Hematopoietic multipotent progenitor cell treated with erythropoietin and hydrocortisone succinate and interleukin-3 and kit ligand, for 15 days (in vitro differentiated cells): ENCODE data around the gene MSANTD1.

Source experiments
- DNase-seq: peaks from one replicate; pipeline ENCODE4 v3.0.0-alpha.2; 2015; ENCODE audit warnings: low spot score

The MSANTD1 gene

GRCh38 chr4:3303923-3304710 is 55.2 kb downstream of the MSANTD1 start:
- no peak for DNase-seq

GRCh38 chr4:3304831-3305609 is 56.1 kb downstream of the MSANTD1 start:
- DNase-seq = no peak

GRCh38 chr4:3305610-3306371 is 56.8 kb downstream of the MSANTD1 start:
- DNase-seq = no peak
